NB4 (cell line): ENCODE data around the gene KRT13.

Experiments
- CTCF ChIP-seq: IDR thresholded peaks from one replicate; pipeline ENCODE4 v1.5.1; 2012; ENCODE audit warnings: low read depth, low read length
- POLR2A ChIP-seq: IDR thresholded peaks from 2 replicates; pipeline ENCODE4 v1.6.1; 2011; ENCODE audit warnings: mild to moderate bottlenecking; ENCODE audit not compliant: insufficient read length; ENCODE audit errors: extremely low read depth

GRCh38 chr17:41466988-41467387, 38.4 kb downstream of the KRT13 start, which contains the start of gene KRT32:
- TF ChIP-seq CTCF (no peak), POLR2A (no peak)
